ENCODE data around the gene SRGAP3.

SRGAP3 gene

GRCh38 chr3:9173445-9173844, 76.0 kb downstream of the SRGAP3 start:
- no peaks in the 10 kb centered on the region for H3K27me3 ChIP-seq (ENCODE audit: control insufficient read depth, insufficient read depth, low read length)
- no peak overlapping the region for H3K27ac ChIP-seq (ENCODE audit: low read depth, low read length)
- H3K4me1 ChIP-seq (ENCODE audit: control insufficient read depth, insufficient read depth, low read length) = no peaks in the 10 kb centered on the region
- no peaks in the 10 kb centered on the region for H3K36me3 ChIP-seq (ENCODE audit: control insufficient read depth, insufficient read depth, low read length)
- no peaks in the 10 kb centered on the region for H3K9me3 ChIP-seq (ENCODE audit: control insufficient read depth, insufficient read depth, low read depth, low read length)
- no peak overlapping the region for H3K9ac ChIP-seq (ENCODE audit: low read length)
- no peak overlapping the region for H3K4me3 ChIP-seq (ENCODE audit: low read depth, low read length)

GRCh38 chr3:9172851-9173321, 76.6 kb downstream of the SRGAP3 start:
- H3K36me3 ChIP-seq (ENCODE audit: control insufficient read depth, insufficient read depth, low read length) = no peaks in the 10 kb centered on the region
- no peaks in the 10 kb centered on the region for H3K9me3 ChIP-seq (ENCODE audit: control insufficient read depth, insufficient read depth, low read depth, low read length)
- H3K4me1 ChIP-seq (ENCODE audit: control insufficient read depth, insufficient read depth, low read length) = 0 out of 2 replicates have a peak, but pooled peaks cover 4% of the 10 kb centered on the region
- no peak overlapping the region for H3K9ac ChIP-seq (ENCODE audit: low read length)
- H3K4me3 ChIP-seq (ENCODE audit: low read depth, low read length) = no peak overlapping the region
- H3K27me3 ChIP-seq (ENCODE audit: control insufficient read depth, insufficient read depth, low read length) = no peaks in the 10 kb centered on the region
- H3K27ac ChIP-seq (ENCODE audit: low read depth, low read length) = no peak overlapping the region

- Histone ChIP-seq H3K4me3 (ENCODE audit: low read depth, low read length) (no peak overlapping the region), H3K36me3 (ENCODE audit: control insufficient read depth, insufficient read depth, low read length) (no peaks in the 10 kb centered on the region), H3K9me3 (ENCODE audit: control insufficient read depth, insufficient read depth, low read depth, low read length) (no peaks in the 10 kb centered on the region), H3K27me3 (ENCODE audit: control insufficient read depth, insufficient read depth, low read length) (no peaks in the 10 kb centered on the region), H3K27ac (ENCODE audit: low read depth, low read length) (no peak overlapping the region), H3K9ac (ENCODE audit: low read length) (no peak overlapping the region), H3K4me1 (ENCODE audit: control insufficient read depth, insufficient read depth, low read length) (0 out of 2 replicates have a peak, but pooled peaks cover 5% of the 10 kb centered on the region)
Observed at GRCh38 chr3:9170851-9171160, 78.6 kb downstream of the SRGAP3 start.

- Histone ChIP-seq H3K27ac (ENCODE audit: low read depth, low read length) (no peak overlapping the region), H3K9me3 (ENCODE audit: control insufficient read depth, insufficient read depth, low read depth, low read length) (no peaks in the 10 kb centered on the region), H3K4me3 (ENCODE audit: low read depth, low read length) (no peak overlapping the region), H3K4me1 (ENCODE audit: control insufficient read depth, insufficient read depth, low read length) (0 out of 2 replicates have a peak, but pooled peaks cover 5% of the 10 kb centered on the region), H3K9ac (ENCODE audit: low read length) (no peak overlapping the region), H3K27me3 (ENCODE audit: control insufficient read depth, insufficient read depth, low read length) (no peaks in the 10 kb centered on the region), H3K36me3 (ENCODE audit: control insufficient read depth, insufficient read depth, low read length) (no peaks in the 10 kb centered on the region)
Observed at GRCh38 chr3:9169956-9170850, 79.2 kb downstream of the SRGAP3 start.

GRCh38 chr3:9169326-9169725, 80.1 kb downstream of the SRGAP3 start:
- H3K9me3 ChIP-seq (ENCODE audit: control insufficient read depth, insufficient read depth, low read depth, low read length) = no peaks in the 10 kb centered on the region
- no peak overlapping the region for H3K4me3 ChIP-seq (ENCODE audit: low read depth, low read length)
- no peaks in the 10 kb centered on the region for H3K36me3 ChIP-seq (ENCODE audit: control insufficient read depth, insufficient read depth, low read length)
- no peaks in the 10 kb centered on the region for H3K27me3 ChIP-seq (ENCODE audit: control insufficient read depth, insufficient read depth, low read length)
- H3K4me1 ChIP-seq (ENCODE audit: control insufficient read depth, insufficient read depth, low read length) = 0 out of 2 replicates have a peak, but pooled peaks cover 5% of the 10 kb centered on the region
- H3K9ac ChIP-seq (ENCODE audit: low read length) = no peak overlapping the region
- no peak overlapping the region for H3K27ac ChIP-seq (ENCODE audit: low read depth, low read length)

- H3K27me3 ChIP-seq (ENCODE audit: control insufficient read depth, insufficient read depth, low read length) = no peaks in the 10 kb centered on the region
- H3K9me3 ChIP-seq (ENCODE audit: control insufficient read depth, insufficient read depth, low read depth, low read length) = no peaks in the 10 kb centered on the region
- H3K27ac ChIP-seq (ENCODE audit: low read depth, low read length) = no peak overlapping the region
- no peak overlapping the region for H3K4me3 ChIP-seq (ENCODE audit: low read depth, low read length)
- H3K9ac ChIP-seq (ENCODE audit: low read length) = no peak overlapping the region
- 0 out of 2 replicates have a peak, but pooled peaks cover 5% of the 10 kb centered on the region for H3K4me1 ChIP-seq (ENCODE audit: control insufficient read depth, insufficient read depth, low read length)
- H3K36me3 ChIP-seq (ENCODE audit: control insufficient read depth, insufficient read depth, low read length) = no peaks in the 10 kb centered on the region
Observed at GRCh38 chr3:9168241-9168741, 81.2 kb downstream of the SRGAP3 start.

- H3K27ac ChIP-seq (ENCODE audit: low read depth, low read length) = no peak overlapping the region
- H3K4me3 ChIP-seq (ENCODE audit: low read depth, low read length) = no peak overlapping the region
- H3K4me1 ChIP-seq (ENCODE audit: control insufficient read depth, insufficient read depth, low read length) = 0 out of 2 replicates have a peak, but pooled peaks cover 5% of the 10 kb centered on the region
- no peaks in the 10 kb centered on the region for H3K27me3 ChIP-seq (ENCODE audit: control insufficient read depth, insufficient read depth, low read length)
- H3K9me3 ChIP-seq (ENCODE audit: control insufficient read depth, insufficient read depth, low read depth, low read length) = no peaks in the 10 kb centered on the region
- no peak overlapping the region for H3K9ac ChIP-seq (ENCODE audit: low read length)
- no peaks in the 10 kb centered on the region for H3K36me3 ChIP-seq (ENCODE audit: control insufficient read depth, insufficient read depth, low read length)
Observed at GRCh38 chr3:9167222-9167621, 82.2 kb downstream of the SRGAP3 start.

GRCh38 chr3:9165421-9165820, 84.0 kb downstream of the SRGAP3 start:
- Histone ChIP-seq H3K36me3 (ENCODE audit: control insufficient read depth, insufficient read depth, low read length) (no peaks in the 10 kb centered on the region), H3K9me3 (ENCODE audit: control insufficient read depth, insufficient read depth, low read depth, low read length) (no peaks in the 10 kb centered on the region), H3K4me1 (ENCODE audit: control insufficient read depth, insufficient read depth, low read length) (0 out of 2 replicates have a peak, but pooled peaks cover 5% of the 10 kb centered on the region), H3K9ac (ENCODE audit: low read length) (no peak overlapping the region), H3K27ac (ENCODE audit: low read depth, low read length) (no peak overlapping the region), H3K4me3 (ENCODE audit: low read depth, low read length) (no peak overlapping the region), H3K27me3 (ENCODE audit: control insufficient read depth, insufficient read depth, low read length) (no peaks in the 10 kb centered on the region)

- H3K36me3 ChIP-seq (ENCODE audit: control insufficient read depth, insufficient read depth, low read length) = no peaks in the 10 kb centered on the region
- H3K9ac ChIP-seq (ENCODE audit: low read length) = no peak overlapping the region
- no peak overlapping the region for H3K27ac ChIP-seq (ENCODE audit: low read depth, low read length)
- H3K9me3 ChIP-seq (ENCODE audit: control insufficient read depth, insufficient read depth, low read depth, low read length) = no peaks in the 10 kb centered on the region
- H3K27me3 ChIP-seq (ENCODE audit: control insufficient read depth, insufficient read depth, low read length) = no peaks in the 10 kb centered on the region
- H3K4me3 ChIP-seq (ENCODE audit: low read depth, low read length) = no peak overlapping the region
- 0 out of 2 replicates have a peak, but pooled peaks cover 5% of the 10 kb centered on the region for H3K4me1 ChIP-seq (ENCODE audit: control insufficient read depth, insufficient read depth, low read length)
Observed at GRCh38 chr3:9163289-9163688, 86.2 kb downstream of the SRGAP3 start.

GRCh38 chr3:9161811-9162210, 87.6 kb downstream of the SRGAP3 start:
- Histone ChIP-seq H3K4me3 (ENCODE audit: low read depth, low read length) (no peak overlapping the region), H3K4me1 (ENCODE audit: control insufficient read depth, insufficient read depth, low read length) (no peaks in the 10 kb centered on the region), H3K27me3 (ENCODE audit: control insufficient read depth, insufficient read depth, low read length) (no peaks in the 10 kb centered on the region), H3K27ac (ENCODE audit: low read depth, low read length) (no peak overlapping the region), H3K9ac (ENCODE audit: low read length) (no peak overlapping the region), H3K9me3 (ENCODE audit: control insufficient read depth, insufficient read depth, low read depth, low read length) (no peaks in the 10 kb centered on the region), H3K36me3 (ENCODE audit: control insufficient read depth, insufficient read depth, low read length) (no peaks in the 10 kb centered on the region)

- no peaks in the 10 kb centered on the region for H3K4me1 ChIP-seq (ENCODE audit: control insufficient read depth, insufficient read depth, low read length)
Observed at GRCh38 chr3:9161298-9161697, 88.1 kb downstream of the SRGAP3 start.

More at GRCh38 chr3:9161298-9161697, 88.1 kb downstream of the SRGAP3 start:
- Histone ChIP-seq H3K36me3 (ENCODE audit: control insufficient read depth, insufficient read depth, low read length) (no peaks in the 10 kb centered on the region), H3K27ac (ENCODE audit: low read depth, low read length) (no peak overlapping the region), H3K27me3 (ENCODE audit: control insufficient read depth, insufficient read depth, low read length) (no peaks in the 10 kb centered on the region), H3K9me3 (ENCODE audit: control insufficient read depth, insufficient read depth, low read depth, low read length) (no peaks in the 10 kb centered on the region), H3K4me3 (ENCODE audit: low read depth, low read length) (no peak overlapping the region), H3K9ac (ENCODE audit: low read length) (no peak overlapping the region)

Data from HUES6 (cell line).